T-helper 2 cell treated with Interferon-gamma antibody and Interleukin-4, amounts not matched to agents 100 ng/mL and 5 ng/mL, for 36 hours (primary cell): ENCODE measurements around the gene CST1. TPM values are rescaled to one million over a fixed set of nuclear protein-coding genes. Genes with fewer than 3 reads are reported as not detected.
"Not testable (repeated sequence)": the region's sequence is repeated elsewhere in the genome, so short reads cannot be mapped to it uniquely, and the experiment has no call there.

Experiments used
- intact Hi-C: fragments of 100-400 bp; cut with micrococcal nuclease; formaldehyde crosslinking; loops from one replicate; pipeline ENCODE4 v1.15.1; 2023
- total RNA-seq: library from RNA; stranded (reverse); gene quantifications from 2 replicates; pipeline ENCODE4 v1.2.3, GENCODE V29; 2022

The CST1 gene
- total RNA-seq, 1 donor from 2014 or later = not detected

DNA sequence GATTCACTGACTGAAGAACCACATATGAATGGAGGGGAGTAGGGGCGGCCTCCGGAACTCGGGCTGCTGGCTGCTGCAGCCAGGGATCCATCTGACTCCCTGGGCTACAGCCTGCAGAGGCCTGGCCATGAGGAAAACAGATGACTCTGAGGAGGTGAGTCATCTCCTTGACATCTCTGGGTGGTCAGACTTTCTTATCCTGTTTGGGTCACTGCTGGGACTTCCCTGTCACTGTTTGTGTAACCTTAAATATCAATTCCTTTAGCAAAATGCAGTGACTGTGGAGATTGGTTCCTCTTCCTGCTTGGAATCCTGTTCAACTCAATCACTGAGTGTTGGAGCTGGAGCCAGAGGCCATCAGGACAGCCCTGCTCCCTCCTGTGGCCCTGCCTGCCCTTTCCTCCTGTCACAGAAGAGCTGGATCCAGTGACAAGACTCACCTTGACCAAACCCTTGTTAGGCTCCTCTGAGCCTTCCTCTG lies 4.4 kb upstream of the CST1 start:
- intact Hi-C loops = not testable (repeated sequence)

DNA sequence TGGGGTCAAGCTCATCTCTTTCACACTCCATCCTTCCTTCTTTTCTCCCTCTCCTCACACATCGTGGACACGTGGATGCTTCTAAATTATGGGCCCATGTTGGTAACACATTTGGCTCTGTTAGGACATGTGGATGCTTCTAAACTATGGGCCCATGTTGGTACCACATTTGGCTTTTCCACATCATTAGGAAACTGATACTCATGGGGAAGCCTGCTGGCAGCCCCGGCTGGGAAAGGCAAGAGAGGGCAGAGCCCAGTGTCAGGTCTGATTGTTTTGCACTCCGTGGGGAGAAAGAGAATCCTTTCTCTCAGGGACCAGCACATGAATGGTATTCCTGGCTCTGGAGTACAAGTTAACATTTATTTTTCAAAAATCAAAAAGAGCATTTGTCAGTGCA lies 4.0 kb upstream of the CST1 start:
- intact Hi-C loops = no loop called here

DNA sequence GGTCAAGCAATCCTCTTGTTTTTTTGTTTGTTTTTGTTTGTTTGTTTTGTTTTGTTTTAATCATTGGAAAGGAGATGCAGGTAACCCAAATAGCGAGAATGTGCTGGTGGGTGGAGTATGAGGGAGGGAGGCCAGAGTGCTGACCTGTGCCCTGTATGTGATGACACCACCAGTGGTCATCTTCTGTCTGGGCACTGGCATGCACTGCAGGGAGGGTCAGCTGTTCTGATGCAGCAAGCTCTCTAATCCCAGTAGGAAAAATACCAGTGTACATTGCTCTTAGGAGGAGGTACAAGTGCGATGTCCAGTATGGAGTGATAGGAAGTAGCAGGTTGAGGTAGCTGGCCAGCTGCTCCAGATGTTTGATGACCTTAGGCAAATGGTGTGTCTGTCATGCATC lies 2.9 kb upstream of the CST1 start:
- intact Hi-C loops = no loop called here

DNA sequence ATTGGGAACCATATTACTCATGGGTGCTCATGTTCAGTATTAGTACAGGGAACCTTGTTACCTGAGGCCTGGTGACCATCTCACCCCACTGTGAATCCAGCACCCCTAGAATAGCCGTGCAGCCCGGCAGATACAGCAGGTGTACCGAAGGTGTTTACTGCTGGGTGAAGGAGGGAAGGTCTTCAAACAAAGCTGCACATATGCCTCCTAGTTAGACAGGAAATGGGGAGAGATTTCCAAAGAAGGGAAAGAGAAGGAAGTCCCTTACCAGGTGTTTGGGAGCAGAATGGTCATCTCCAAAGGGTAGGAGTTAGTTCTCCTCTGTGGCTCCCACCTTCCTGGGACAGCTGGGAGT lies 2.4 kb upstream of the CST1 start:
- intact Hi-C loops = no loop called here

DNA sequence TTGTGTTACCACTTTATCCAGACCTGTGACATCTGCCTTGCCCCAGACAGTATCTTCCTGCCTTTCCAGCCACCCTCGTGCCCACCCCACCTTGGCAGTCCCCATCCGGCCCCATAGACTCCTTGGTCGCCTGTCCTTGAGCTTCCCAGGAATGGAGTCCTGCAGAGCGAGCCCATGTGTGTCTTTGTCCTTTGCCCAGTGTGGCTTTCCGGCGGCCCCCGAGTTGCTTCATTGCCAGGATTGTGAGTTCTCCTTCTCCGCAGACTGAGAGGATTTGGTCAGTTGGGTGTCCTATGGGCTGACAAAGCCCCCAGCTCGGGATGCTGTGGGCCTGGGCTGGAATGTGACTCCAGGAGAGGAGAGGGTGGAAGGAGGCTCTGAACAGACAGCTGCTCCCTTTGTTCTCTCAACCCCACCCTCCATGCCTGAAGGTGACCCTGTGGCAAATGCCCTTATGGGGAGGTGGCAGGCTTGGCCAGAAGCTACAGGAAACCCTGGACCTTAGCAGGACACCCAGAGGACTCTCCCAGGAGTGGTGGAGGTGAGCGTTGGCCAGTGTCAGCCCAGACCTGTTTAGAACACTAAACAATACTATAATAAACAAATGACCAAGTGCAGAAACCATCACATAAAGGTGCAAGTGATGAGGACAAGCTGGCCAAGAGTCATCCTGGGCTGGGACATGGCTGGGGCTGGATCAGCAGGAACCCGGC lies 1.9 kb upstream of the CST1 start:
- intact Hi-C loops = no loop called here

DNA sequence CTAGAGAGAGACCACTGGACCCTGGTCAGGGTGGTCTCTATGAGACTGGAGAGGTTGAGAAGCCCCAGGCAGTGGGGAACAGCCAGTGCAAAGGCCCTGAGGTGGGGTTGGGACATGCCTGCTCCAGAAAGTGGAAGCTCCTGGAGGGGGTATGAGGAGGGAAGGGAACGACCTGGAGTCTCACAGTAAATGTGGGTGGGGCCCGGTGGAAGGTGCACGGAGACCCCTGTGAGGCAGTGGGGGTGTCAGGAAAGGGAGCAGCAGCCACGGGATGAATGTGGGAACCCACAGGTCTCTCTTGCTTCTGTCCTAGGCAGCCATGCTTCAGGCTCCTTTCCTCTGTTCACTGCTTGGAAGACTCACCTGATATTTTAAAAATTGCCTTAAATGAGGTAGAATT lies 1.3 kb upstream of the CST1 start:
- intact Hi-C loops = no loop called here

DNA sequence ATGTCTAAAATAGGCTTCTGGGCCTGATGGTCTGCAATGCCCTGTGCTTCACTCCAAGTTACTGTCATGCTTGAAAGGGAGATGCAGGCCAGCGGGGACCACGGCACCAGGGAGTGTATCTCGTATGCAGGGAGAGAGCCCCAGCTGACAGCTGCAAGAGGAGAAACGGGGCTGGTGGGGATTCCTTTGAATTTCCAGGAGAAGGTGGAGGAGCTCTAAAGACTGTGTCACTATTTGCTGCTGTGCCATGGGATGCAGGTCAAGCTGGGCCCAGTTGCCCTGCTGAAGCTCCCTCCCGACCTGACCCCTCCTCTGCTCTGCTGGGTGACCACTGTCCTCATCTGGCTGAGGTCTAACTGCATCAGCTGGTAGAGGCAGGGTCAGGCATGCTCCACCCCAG lies 989 bp downstream of the CST1 start:
- intact Hi-C loops = no loop called here

DNA sequence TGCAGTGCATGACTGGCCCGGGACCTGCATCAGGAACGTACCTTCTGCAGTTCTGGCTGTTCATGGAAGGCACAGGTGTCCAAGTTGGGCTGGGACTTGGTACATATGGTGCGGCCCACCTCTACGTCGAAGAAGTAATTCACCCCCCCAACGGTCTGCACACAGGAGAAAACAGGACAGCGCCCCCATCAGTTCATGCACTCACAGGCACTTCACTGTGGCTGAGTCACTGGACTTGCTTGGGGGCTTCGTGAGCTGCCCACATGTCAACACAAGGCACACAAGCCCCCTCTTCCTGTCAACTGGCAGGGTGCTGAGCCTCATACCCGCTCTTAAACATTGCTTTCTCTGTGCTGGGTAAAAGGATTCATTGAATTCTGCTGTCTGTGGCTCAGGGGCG lies 1.8 kb downstream of the CST1 start:
- intact Hi-C loops = not testable (repeated sequence)

DNA sequence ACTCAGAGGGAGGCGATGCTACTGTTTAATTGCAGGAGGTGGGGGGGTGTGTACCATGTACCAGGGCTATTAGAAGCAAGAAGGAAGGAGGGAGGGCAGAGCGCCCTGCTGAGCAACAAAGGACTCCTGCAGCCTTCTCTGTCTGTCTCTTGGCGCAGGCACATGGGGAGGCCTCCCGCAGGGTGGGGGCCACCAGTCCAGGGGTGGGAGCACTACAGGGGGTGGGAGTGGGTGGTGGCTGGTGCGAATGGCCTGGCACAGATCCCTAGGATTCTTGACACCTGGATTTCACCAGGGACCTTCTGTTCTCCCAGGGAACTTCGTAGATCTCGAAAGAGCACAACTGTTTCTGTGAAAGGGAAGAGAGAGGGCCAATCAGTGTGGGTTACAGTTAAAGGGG lies 3.2 kb downstream of the CST1 start:
- intact Hi-C loops = not testable (repeated sequence)

DNA sequence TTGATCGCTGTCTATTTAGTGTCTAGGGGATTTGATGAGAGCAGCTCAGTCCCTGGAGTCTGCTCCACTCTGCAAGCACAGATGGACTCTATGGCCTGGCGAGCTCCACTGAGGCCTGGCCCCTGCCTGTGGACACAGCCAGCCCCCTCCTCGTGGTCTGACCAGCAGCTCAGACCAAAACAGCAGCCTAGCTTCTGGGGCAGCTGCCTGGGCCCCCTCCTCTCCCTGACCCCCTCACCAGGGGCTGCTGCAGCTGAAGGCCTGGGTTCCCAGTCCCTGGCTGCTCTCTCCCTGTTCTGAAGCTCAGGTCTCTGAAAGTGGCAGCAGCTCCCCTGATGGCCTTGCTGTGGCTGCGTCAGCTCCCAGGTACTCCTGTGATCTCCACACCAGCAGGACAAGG lies 3.6 kb downstream of the CST1 start:
- intact Hi-C loops = not testable (repeated sequence)

DNA sequence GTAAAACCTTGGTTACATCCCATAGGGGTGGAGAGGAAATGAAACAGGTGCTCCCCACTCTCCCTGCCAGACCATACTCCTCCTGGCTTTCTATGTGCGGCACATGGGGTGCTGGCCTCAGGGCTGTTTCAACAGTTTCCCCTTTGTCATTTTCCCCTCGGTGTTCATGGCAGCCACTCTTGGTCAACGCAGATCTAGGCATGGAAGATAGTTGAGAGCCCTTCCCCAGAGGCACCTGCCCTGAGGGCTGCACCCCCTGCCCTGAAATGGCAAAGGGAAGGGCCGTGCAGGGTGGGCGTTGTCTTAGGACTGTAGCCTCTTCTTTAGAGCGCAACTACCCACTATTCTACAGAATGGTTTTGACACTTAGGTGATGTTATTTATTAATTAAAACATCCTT lies 4.4 kb downstream of the CST1 start:
- intact Hi-C loops = no loop called here

DNA sequence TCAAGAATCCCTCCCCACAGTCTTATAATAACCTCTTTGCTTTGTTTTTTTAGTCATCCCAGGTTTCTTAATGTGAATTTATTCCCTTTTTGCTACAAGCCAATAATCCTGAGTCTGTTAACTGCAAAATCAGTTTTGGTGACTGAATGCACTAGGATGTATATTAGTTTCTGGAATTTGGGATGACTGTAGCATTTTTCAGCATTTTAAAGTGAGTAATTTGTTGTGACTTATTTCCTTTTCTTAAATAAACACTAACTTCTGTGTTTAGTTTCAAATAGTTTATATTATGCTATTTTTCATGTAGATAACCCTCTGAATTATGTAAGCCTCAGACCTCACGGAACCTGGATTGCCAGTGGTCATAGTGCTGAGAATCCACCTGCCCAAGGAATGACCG lies 5.5 kb downstream of the CST1 start:
- intact Hi-C loops = no loop called here

DNA sequence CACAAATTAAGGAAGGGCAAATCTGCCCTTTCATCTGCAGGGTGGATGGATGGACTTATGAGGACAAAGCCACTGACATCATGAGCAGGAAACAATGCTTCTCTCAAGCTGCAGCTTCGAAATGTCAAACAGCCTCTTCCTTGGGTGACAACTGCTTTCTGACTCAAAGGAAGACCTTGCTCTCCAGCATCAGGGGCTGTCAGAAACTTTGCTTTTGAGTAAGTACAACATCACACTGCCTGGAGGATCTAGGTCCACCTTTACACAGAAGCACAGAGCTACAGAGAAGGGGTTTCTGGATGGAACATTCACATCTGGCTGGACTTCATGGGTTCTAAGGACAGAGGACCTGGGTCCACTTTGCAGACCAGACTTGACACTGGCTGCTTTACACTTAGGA lies 5.9 kb downstream of the CST1 start:
- intact Hi-C loops = no loop called here

DNA sequence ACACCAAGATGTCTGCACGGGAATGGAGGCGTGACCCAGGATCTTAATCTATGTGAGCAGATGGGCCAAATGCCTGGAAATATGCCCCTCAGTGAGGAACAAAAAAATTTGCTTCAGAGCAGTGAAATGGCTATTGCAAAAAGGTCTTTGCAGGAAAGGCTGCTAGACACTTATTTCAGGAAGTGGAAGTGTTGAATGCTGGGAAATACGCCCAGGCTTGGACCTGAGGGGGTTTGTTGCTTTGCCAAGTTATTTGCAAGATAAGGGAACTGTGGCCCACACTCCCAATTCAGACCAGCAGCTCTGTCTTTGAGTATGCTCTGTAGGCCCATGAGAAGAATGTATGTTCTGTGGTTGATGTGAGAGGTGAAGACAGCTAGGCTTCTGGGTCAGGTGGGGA lies 15.3 kb downstream of the CST1 start:
- intact Hi-C loops = not testable (repeated sequence)

DNA sequence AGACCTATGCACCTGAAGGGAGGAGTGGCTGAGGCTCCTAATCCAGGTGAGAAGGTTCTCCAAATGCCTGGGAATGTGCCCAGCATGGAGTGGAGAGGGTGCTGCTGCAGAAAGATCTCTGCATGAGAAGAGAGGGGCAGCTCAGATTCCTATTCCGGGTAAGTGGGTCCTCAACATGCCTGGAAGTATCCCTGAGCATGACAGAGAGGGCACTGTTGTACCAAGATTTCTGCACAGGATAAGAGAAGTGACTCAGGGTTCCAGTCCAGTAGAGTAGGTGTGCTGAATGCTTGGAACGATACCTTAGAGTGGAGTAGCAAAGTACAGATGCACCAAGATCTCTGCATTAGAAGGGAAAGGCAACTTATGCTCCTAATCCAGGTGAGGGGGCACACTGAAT lies 15.8 kb downstream of the CST1 start:
- intact Hi-C loops = not testable (repeated sequence)

DNA sequence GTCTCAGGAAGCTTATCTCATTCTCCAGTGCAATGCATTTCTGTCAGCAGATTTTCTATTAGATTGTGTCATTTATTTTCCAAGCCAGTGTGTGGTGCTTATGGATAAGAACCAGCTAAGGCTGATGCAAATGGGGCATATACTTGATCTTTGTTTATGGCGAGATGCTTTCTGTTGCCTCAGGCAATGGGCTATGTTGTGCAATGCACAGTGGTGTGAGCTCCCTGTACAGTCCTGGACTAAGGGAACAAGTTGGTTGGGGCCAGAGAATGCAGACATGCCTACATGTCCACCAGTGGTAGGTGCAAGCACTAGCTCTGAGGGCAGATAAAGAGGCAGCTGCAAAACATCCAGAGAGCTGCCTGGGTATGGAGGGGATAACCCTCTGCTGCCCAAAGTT lies 16.3 kb downstream of the CST1 start:
- intact Hi-C loops = not testable (repeated sequence)

DNA sequence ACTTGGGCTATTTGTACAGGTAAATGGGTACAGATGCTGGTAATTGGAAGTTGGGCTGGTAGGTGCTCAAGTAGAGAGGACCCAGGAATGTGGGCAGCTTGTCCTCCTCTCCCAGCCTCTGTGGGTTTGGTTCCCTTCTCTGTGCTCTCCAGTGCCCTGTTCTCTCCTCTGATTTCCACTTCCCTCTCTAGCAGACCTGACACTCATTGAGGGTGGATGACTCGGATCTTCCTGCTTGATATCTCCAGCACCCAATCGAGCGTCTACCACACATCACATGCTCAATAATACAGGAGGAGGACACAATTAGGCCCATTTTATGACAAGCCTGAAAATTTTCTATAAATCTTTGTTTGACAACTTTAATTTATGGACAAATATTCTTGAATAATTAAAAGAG lies 23.7 kb downstream of the CST1 start:
- intact Hi-C loops = no loop called here

DNA sequence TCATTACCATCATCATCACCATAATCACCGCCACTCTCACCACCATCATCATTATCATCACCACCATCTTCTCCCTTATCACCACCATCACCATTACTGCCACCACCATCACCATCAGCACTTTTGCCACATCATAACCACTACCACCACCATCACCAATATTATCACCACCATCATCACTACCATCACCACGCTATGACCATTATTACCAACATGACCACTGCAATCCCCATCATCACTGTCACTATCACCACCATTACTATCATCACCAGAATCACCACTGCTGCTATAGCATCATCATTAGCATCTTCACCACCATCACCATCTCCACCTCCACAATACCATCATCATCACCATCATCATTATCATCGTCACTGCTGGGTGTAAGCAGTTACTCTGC lies 25.6 kb downstream of the CST1 start:
- intact Hi-C loops = no loop called here

DNA sequence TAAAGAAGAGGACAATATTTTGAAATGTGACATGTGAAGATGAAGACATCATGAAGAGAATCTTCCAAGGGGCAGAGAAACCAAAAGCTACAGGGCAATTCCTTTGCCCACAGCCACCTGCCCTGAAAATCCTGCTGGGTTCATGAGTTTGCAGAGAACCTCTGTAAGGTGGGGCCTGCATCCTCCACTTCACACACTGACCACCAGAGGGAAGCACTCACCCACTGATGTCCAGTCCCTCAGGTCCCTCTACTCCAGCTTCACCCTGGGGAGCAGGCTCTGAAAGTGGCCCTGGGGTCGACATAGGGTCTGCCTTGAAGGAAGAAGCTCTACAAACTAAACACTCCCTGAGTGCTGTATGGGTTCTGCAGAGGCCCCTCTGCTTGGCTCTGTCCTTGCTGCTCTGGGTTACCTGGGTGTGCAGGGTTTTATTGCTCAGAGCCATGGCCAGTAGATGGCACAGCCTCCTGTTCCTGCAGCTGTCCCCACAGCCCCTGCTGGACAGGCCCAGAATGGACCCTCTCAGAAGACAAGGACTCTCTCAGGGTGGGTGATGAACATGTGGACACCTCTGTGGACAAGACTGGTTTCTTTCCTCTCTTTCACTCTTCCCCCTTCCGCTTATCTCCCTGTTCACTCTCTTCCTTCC lies 27.0 kb downstream of the CST1 start:
- intact Hi-C loops = not testable (repeated sequence)

DNA sequence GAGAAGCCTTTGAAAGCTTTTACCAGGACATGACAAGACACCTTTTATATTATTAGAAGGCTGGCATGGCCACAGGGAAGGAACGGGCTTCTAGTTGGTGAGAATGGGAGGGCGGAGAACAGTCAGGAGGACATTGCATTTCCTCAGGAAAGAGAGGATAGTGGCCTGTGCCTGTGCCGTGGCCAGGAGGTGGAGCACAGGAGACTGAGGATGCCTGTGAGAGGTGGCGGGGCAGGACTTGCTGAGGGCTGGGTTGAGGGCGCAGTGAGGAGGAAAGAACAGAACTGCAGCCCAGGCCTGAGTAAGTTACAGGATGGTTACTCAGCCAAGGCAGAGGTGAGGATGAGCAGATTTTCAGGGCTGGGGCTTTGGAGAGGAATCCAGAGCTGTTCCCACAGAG lies 27.9 kb downstream of the CST1 start:
- intact Hi-C loops = not testable (repeated sequence)

DNA sequence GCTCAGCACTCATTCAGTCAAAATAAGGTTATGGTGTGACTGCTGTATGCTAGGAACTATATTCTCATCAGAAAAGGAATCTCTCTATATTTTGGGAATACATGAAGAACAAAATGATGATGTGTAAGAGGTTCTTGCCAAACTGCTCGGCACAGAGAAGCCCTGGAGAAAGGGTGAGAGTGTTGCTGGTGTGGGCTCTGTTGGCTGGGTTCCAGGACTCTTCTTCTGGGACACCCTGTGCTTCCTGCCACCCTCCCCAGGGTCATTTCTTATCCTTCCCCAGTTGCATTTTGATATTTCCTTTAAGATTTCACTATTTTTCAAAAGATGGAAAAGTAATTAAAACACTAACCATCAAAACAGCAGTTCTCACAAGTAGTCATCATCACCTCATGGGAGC lies 28.8 kb downstream of the CST1 start:
- intact Hi-C loops = no loop called here

DNA sequence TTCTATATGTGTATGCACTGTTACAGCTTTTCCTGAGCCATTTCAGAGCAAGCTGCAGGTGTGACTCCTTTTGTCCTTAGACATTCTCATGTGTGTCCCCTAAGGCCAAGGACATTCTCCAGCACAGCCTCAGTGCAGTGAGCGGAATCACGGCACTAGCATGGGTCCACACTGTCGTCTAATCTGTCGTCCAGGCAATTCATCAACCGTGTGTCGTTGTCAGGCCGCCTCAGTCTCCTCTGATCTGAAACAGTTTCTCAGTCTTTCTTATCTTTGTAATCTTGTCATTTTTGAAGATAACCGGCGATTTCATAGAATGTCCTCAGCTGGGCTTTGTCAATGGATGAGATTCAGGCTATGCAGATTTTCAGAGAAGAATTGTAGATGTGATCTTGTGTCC lies 31.4 kb downstream of the CST1 start:
- intact Hi-C loops = not testable (repeated sequence)

DNA sequence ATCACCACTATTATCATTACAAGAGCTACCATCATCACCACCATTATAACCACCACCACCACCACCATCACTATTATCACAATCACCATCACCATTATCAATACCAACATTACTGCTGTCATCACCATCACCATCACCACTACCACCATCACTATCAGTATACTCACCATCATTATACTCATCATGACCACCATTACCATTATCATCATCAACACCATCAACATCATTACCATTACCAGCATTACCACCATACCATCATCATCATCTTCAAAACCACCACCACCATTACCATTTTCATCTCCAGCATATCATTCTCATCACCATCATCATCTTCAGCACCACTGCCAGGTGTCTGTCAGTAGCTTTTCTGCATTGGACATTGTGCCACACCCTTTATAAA lies 39.0 kb downstream of the CST1 start:
- intact Hi-C loops = not testable (repeated sequence)
